HG02610 (cell line): ENCODE results near the gene PLEKHA5.
"Not testable (repeated sequence)": the region's sequence is repeated elsewhere in the genome, so short reads cannot be mapped to it uniquely, and the experiment has no call there.

Experiments used
- ATAC-seq: cut with Tn5 transposase; IDR thresholded peaks from one replicate; pipeline ENCODE4 v1.9.1; 2021; ENCODE audit warnings: mild to moderate bottlenecking, moderate library complexity; ENCODE audit not compliant: unreplicated experiment

Gene PLEKHA5

DNA sequence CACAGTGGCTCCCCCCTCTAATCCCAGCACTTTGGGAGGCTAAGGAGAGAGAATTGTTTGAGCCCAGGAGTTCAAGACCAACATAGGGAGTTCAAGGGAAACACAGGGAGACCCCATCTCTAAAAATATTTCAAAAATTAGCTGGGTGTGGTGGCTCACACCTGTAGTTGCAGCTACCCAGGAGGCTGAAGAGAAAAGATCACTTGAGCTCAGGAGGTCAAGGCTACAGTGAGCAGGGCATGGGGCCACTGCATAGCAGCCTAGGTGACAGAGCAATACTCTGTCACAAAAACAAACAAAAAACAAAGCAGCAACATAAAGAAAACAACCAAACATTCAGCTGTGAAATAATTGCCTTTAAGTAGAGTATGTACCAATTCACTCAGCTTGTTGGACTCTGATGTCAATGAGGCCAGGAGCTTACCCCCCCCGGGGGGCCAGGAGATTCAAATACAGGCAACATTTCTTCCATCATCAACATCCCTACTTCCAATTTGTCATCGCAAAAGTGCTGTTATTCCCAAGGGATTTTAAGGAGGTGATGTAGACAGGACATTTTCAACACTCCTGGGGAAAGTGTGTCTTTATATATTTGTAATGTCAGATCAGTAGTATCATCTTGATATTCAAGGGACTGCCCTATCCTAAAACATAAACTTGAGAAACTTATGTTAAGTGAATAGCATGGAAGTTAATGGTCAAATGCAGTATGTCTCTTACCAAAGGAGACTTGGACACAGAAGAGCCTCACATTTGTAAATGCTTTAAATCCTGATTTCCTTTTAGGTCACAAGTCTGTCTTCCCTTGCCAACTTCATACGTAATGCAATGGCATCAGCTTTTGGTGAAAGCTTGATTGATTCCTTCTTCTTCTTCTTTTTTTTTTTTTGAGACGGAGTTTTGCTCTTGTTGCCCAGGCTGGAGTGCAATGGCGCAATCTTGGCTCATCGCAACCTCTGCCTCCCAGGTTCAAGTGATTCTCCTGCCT is 269.1 kb downstream of the PLEKHA5 start:
- ATAC-seq = no peak

DNA sequence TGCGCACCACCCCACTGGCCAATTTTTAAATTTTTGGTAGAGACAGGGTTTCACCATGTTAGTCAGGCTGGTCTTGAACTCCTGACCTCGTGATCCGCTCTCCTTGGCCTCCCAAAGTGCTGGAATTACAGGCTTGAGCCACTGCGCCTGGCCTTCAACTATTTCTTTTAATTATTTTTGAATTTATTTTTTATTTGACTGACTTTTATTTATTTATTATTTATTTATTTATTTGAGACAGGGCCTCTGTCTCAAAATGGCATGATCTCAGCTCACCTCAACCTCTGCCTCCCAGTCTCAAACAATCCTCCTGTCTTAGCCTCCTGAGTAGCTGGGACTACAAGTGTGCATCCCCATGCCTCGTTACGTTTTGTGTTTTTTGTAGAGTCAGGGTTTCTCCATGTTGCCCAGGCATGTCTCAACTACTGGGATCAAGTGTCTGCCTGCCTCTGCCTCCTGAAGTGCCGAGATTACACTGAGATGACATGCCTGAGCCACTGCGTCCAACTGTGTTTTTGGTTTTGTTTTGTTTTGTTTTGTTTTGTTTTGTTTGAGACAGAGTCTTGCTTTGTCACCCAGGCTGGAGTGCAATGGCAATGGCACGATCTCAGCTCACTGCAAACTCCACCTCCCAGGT is 271.2 kb downstream of the PLEKHA5 start:
- not testable (repeated sequence) for ATAC-seq

DNA sequence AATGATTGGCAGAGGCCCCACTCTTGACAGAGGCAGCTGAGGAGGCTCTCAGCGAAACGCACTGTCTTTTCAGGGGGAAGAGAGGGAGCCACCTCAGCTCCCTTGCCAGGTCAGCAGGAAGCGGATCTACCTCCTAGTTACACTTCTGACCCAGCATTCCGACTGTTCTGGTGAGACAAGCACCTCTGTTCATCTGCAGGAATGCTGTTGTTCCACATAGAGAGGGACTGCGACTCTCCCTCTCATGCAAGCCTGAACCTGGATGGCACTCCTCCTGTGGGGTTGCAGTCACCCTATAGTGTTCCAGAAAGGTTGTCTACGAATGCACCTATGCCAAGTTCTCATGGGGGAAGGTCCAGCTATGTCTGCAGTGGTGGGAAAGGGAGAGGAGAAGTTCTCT is 272.7 kb downstream of the PLEKHA5 start:
- no peak for ATAC-seq

DNA sequence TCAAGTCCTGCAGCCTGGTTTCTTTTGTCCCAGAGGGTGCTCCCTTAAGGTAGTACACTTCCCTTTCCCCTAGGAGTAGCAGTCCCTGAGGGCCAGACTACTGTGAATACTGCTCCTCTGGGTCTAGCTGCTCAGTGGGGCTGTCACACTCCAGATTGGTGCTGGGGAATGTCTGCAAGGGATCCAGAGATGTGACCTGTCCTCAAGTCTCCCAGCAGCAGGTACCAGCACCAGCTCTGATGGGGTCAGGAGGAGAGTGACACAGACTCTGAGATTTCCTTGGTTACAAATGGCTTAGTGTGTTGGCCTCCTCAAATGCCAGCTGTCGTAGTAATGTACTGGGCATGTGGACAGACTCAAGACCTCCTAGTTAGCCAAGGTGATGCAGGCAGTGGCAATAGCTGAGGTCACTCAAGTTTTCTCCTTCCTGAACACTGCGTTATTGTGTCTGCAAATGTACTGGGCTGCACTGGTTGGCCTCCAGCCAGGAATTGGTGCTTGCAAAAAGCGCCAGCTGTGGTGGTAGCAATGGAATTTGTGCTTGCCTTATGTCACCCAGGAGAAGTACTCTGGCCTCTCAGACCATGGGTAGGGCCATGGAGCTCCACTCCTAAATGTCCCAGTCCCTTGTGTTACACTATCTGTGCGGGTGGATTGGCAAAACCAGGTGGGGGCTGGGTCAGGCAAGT is 273.4 kb downstream of the PLEKHA5 start:
- no peak for ATAC-seq

DNA sequence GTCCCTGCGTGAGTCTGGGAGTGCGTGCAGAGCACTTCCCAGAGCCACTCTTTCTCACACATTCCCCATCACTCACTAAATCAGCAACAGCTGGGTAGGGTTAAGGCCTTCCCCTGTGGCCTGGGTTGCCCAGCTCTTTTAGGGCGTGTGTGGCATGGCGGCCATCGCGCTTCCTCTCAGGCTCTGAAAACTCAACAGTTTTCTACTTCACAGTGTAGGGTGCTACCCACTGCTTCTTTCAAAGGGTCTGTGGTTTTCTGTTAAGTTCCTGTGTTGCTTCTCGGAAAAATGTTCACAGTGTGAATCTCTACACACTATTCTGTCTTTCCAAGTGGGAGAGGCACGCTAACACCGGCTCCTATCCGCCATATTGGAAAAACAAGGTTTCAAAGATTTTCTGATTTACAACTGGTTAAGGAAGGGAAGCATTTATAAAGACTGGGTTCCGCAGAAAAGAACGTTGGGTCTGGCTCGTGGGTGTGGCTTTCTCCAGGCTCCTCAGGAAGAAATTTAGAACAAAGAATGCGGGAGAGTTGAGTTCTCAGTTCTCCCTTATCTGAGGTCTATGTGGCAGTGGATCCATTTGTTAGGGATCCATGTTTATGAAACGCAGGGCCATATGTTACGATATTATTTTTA is 274.8 kb downstream of the PLEKHA5 start:
- ATAC-seq = no peak

DNA sequence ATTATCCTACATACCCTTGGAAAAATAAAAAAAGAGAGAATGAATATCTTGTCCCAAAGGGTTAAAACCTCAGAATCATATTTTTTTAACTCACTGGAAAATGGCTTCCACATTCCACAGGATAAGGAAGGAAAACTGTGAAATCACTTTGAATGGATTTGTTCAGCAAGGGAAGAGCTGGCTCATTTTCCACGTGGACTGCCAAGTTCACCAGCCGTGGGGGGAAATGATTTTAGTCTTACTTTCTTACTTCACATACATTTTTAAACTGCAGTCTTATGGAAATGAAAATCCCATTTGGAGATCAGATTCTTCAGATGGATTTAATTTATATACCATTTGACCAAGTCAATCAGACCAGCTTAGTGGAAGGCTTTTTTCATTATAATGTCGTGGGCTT is 279.8 kb downstream of the PLEKHA5 start:
- ATAC-seq = no peak

DNA sequence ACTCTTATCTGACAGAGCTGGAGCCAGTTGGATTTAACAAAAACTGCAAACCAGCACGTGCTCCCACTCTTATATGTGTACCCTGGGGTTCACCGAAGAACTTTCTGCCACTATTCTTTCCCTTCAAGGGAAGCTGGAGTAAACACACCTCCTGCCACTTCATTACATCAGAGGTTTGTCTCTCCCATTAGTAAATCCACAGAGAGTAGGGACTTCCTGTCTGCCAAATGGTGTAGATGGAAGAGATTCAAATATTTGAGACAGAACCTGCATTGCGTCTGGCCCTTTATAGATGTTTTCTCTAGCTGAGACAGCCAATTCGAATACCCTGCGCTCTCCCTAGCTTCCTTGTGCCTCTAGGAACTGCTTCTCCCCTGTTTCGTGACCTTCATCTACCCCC is 280.7 kb downstream of the PLEKHA5 start:
- no peak for ATAC-seq

DNA sequence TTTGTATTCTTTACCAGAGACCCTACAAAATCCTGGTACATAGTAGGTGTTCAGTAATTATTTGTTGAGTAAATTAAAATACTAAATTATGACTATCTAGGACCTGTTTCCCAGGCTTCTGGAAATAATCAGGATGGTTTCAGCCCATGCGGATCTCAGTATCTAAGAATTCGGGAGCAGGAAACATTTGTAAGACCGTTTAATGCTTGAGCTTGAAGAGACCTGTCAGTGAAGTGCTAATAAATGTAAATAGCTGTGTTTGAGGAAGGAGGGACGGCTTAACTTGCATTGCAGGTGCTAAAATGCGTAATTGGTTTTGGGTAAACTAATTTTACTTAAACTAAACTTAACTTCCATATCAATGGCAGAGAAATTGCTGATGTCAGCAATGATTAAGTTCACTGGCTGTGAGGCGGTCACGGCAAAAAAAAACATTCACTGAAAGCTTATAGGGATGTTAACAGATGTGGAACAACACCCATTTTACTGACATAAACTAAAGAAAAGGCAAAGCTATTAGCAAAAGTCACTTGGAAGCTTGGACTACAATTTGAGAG is 281.2 kb downstream of the PLEKHA5 start:
- no peak for ATAC-seq

DNA sequence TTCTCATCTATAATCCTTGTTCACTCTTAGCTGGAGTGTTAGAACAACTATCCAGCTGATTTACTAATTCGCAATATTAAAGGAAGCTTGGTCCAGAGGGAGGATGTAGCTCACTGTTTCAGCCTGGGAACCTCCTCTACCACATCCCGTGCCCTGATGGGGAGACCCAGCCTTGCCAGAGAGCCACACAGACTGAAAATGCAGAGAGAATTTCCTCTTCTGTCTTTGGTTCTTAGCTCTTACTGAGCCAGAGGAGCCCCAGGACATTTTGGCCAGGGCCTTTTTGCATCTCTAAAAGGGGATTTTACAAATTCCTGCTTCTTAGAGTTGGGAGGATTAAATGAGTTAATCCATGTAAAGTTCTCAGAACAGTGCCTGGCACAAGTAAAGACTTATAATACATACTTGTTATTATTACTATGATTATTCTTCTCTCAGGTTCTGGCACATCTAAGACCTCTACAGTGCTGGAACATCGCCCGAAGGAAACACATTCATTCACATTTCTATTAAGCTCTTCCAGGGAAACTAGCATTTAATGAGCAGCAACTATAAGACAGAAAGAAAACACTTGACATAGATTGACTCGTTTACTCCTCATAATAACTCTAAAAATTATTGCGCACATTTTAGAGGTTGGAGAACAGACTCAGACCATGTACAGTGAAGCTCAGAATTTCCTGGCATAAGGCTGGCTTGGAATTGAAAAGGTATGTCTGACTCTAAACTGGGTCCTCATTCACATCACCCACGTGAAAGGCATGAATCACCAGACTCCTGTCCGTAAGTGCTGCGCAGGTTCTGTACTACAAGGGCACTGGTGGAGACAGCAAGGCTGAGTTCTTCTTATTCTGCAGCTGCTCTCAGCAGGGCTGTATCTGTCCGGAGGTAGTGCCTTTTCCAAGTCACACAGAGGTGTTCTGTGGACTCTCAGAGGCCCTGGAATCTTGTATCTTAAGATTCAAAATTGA is 282.0 kb downstream of the PLEKHA5 start:
- ATAC-seq = no peak

DNA sequence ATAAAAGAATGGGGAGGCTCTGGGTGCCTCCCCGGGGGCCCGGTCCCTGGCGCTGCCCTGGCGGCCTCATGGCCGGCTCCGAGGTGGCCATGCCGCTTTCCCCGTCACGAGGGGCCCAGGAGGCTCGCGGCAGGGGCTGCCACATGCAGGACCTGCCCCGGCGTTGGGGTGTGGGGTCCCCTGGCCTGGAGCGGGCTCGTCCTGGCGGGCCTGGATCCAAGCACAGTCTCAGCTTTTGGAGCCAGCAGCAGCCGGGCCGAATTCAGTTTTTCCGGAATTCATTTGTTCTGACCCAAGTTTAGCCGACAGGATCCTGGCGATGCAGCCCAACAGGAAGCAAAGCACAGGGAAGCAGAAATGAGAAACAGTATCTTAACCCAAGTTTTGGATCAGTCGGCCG is 283.3 kb downstream of the PLEKHA5 start:
- ATAC-seq = no peak

DNA sequence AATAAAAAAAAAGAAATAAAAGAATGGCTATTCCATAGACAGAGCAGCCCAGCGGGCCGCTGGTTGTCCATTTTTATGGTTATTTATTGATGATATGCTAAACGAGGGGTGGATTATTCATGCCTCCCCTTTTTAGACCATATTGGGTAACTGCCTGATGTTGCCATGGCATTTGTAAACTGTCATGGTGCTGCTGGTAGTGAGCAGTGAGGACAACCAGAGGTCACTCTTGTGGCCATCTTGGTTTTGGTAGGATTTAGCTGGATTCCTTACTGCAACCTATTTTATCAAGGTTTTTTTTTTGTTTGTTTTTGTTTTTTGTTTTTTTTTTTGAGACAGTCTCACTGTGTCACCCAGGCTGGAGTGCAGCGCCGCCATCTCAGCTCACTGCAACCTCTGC is 284.0 kb downstream of the PLEKHA5 start:
- not testable (repeated sequence) for ATAC-seq

DNA sequence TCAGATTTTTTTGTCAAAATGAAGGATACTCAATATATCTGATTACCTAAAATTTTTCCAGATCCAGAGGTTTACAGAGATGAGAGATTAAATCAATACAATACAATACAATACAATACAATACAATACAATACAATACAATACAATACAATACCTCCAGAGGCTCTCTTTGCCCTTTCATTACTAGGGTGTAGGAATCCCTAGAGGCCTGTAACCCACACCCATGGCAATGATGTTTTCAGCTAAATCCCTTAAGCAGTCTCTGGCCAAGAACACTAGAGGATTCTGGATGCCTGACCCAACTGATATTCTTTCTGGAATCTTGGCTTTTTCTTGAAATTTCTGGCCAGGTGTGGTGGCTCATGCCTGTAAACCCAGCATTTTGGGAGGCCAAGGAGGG is 286.0 kb downstream of the PLEKHA5 start:
- ATAC-seq = no peak

DNA sequence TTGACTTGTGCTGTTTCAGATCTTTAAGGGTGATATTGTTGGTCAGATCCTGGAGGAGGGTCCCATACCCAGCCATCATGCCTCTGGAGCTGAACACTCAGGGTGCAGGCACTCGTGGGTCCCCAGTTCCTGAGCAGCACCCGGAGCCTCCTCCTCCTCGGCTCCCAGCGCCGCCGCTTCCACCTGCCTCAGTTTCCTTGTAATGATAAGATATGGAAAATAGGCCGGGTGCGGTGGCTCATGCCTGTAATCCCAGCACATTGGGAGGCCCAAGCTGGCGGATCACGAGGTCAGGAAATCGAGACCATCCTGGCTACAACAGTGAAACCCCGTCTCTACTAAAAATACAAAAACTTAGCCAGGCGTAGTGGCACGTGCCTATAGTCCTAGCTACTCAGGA is 289.6 kb downstream of the PLEKHA5 start:
- ATAC-seq = no peak

DNA sequence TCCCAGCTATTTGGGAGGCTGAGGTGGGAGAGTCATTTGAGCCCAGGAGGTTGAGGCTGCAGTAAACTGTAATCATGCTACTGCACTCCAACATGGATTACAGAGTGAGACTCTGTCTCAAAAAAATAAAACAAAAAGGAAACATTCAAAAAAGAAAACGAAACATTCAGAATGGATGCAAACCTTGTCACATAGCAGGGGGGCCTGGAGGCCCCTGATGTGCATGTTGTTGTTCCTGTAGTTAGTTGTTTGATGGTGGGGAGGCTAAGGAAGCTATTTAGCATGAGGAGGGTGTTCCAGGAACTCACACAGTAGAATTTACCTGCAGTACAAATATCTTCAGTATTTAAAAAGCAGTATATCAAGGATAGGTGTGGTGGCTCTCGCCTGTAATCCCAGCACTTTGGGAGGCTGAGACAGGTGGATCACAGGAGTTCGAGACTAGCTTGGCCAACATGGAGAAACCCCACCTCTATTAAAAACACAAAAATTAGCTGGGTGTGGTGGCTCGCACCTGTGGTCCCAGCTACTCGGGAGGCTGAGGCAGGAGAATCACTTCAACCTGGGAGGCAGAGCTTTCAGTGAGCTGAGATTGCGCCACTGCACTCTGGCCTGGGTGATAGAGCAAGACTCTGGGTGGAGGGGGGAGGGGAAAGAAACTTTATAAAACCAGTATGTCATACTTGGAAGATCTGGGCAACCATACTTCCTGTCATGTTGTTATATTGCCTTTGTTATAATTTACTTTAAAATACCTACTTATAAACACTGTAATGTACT is 292.2 kb downstream of the PLEKHA5 start:
- ATAC-seq = no peak

DNA sequence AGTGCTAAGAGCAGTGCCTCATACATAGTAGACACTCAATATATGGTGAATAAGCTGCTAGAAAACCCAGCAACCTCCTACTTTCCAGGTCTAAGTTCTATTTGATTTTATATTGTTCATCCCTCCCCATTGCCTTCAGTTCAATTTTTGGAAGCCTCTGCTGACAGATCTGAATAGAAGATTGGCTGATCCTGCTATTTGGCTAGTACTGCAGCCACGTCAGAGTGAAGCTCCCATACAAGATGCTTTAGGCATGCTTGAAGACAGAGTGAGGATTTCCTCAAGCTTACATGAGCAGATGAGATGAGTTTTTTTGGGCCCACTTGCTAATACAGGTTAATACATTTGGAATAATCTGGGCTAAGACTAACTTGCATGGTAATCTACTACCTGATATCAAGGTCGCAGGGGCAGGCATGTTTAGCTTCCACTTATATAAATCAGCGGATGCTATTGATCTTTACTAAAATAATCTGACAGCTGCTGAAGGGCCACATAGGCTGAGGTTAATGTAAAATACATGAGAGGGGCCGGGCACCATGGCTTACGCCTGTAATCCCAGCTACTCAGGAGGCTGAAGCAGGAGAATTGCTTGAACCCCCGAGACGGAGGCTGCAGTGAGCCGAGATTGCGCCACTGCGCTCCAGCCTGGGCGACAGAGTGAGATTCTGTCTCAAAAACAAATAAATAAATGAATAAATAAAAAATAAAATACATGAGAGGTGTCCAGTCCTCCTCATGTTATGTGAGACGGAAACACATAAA is 293.8 kb downstream of the PLEKHA5 start:
- ATAC-seq = no peak
